Activated T-helper 17 cell treated with anti-CD3 and anti-CD28 coated beads, Interleukin-2, amount 50 U/mL, for 72 hours (primary cell): Measurements from ENCODE around the gene KIAA1549. TPM values are rescaled to one million over a fixed set of nuclear protein-coding genes. Genes with fewer than 3 reads are reported as not detected.
"Not testable (repeated sequence)": the region's sequence is repeated elsewhere in the genome, so short reads cannot be mapped to it uniquely, and the experiment has no call there.

ENCODE experiments used
- ATAC-seq: fragments of 150-1000 bp; cut with Tn5 transposase; replicated peaks from 2 replicates; pipeline ENCODE4 v1.10.0; 2021; ENCODE audit warnings: mild to moderate bottlenecking, moderate library complexity
- H3K27ac Mint-ChIP-seq: one replicate; pipeline ENCODE4 v1.8.0; 2022; ENCODE audit warnings: mixed read lengths
- H3K27me3 Mint-ChIP-seq: one replicate; pipeline ENCODE4 v1.8.0; 2022; ENCODE audit warnings: mixed read lengths
- H3K36me3 Mint-ChIP-seq: one replicate; pipeline ENCODE4 v1.8.0; 2022; ENCODE audit warnings: low read depth, mild to moderate bottlenecking, mixed read lengths
- H3K4me1 Mint-ChIP-seq: one replicate; pipeline ENCODE4 v1.8.0; 2022; ENCODE audit warnings: mixed read lengths
- H3K4me3 Mint-ChIP-seq: one replicate; pipeline ENCODE4 v1.8.0; 2022; ENCODE audit warnings: mild to moderate bottlenecking, mixed read lengths
- H3K9me3 Mint-ChIP-seq: one replicate; pipeline ENCODE4 v1.8.0; 2022; ENCODE audit warnings: mixed read lengths
- total RNA-seq, 2 donors: library from RNA; stranded (reverse); gene quantifications; one replicate each; pipeline ENCODE4 v1.2.3, GENCODE V29; 2022

KIAA1549 gene
- total RNA-seq, 2 donors from 2014 or later = 1.1 to 1.2 TPM

GRCh38 chr7:138804618-138805017, 176.6 kb downstream of the KIAA1549 start:
- Mint-ChIP-seq H3K27ac (no peak overlapping the region), H3K36me3 (no peaks in the 10 kb centered on the region)

GRCh38 chr7:138802706-138803105, 178.5 kb downstream of the KIAA1549 start:
- H3K27me3 Mint-ChIP-seq = peaks cover 7% of the 10 kb centered on the region
- no peak overlapping the region for H3K4me3 Mint-ChIP-seq
- no peak for ATAC-seq
- no peaks in the 10 kb centered on the region for H3K9me3 Mint-ChIP-seq
- no peaks in the 10 kb centered on the region for H3K36me3 Mint-ChIP-seq
- no peak overlapping the region for H3K27ac Mint-ChIP-seq
- peaks cover 5% of the 10 kb centered on the region for H3K4me1 Mint-ChIP-seq

More at GRCh38 chr7:138804618-138805017, 176.6 kb downstream of the KIAA1549 start:
- Mint-ChIP-seq H3K9me3 (peaks cover 4% of the 10 kb centered on the region), H3K4me1 (no peaks in the 10 kb centered on the region), H3K4me3 (no peak overlapping the region), H3K27me3 (peaks cover 3% of the 10 kb centered on the region)
- peak; percentile 40 for ATAC-seq

- H3K9me3 Mint-ChIP-seq = no peaks in the 10 kb centered on the region
- H3K4me3 Mint-ChIP-seq = no peak overlapping the region
- H3K4me1 Mint-ChIP-seq = peaks cover 5% of the 10 kb centered on the region
- peaks cover 14% of the 10 kb centered on the region for H3K27me3 Mint-ChIP-seq
- no peaks in the 10 kb centered on the region for H3K36me3 Mint-ChIP-seq
- no peak for ATAC-seq
- no peak overlapping the region for H3K27ac Mint-ChIP-seq
These were observed 179.9 kb downstream of the KIAA1549 start for GRCh38 chr7:138801256-138801655.

GRCh38 chr7:138799336-138800000, 181.7 kb downstream of the KIAA1549 start:
- Mint-ChIP-seq H3K36me3 (no peaks in the 10 kb centered on the region), H3K27me3 (peaks cover 14% of the 10 kb centered on the region), H3K4me1 (peaks cover 5% of the 10 kb centered on the region), H3K9me3 (no peaks in the 10 kb centered on the region), H3K27ac (no peak overlapping the region), H3K4me3 (no peak overlapping the region)
- no peak for ATAC-seq

- peaks cover 12% of the 10 kb centered on the region for H3K27me3 Mint-ChIP-seq
- no peaks in the 10 kb centered on the region for H3K36me3 Mint-ChIP-seq
- no peak overlapping the region for H3K4me3 Mint-ChIP-seq
- ATAC-seq = no peak
- no peak overlapping the region for H3K27ac Mint-ChIP-seq
- H3K4me1 Mint-ChIP-seq = peaks cover 5% of the 10 kb centered on the region
- H3K9me3 Mint-ChIP-seq = no peaks in the 10 kb centered on the region
These were observed 182.4 kb downstream of the KIAA1549 start for GRCh38 chr7:138798836-138799235.

- H3K27me3 Mint-ChIP-seq = peaks cover 11% of the 10 kb centered on the region
- H3K9me3 Mint-ChIP-seq = no peaks in the 10 kb centered on the region
- no peak within 1 kb of the TSS for H3K4me3 Mint-ChIP-seq
These were observed 183.4 kb downstream of the KIAA1549 start, which contains the start of the genes ATP6V0A4 and TMEM213 for GRCh38 chr7:138797715-138798320. ATP6V0A4 (minus strand) TSS chr7:138798196; CDS start chr7:138771247, 26,949 bp downstream. TMEM213 (plus strand) TSS chr7:138797994; CDS start chr7:138798105, 111 bp downstream.

GRCh38 chr7:138797046-138797445, 184.1 kb downstream of the KIAA1549 start:
- not testable (repeated sequence) for H3K27ac Mint-ChIP-seq, ATAC-seq, H3K4me3 Mint-ChIP-seq, H3K4me1 Mint-ChIP-seq, H3K36me3 Mint-ChIP-seq, H3K9me3 Mint-ChIP-seq
- H3K27me3 Mint-ChIP-seq = peaks cover 11% of the 10 kb centered on the region

More at GRCh38 chr7:138797715-138798320, 183.4 kb downstream of the KIAA1549 start, which contains the start of the genes ATP6V0A4 and TMEM213:
- no peaks in the 10 kb centered on the region for H3K36me3 Mint-ChIP-seq
- ATAC-seq = no peak
- peaks cover 5% of the 10 kb centered on the region for H3K4me1 Mint-ChIP-seq
- no peak within 1 kb of the TSS for H3K27ac Mint-ChIP-seq

GRCh38 chr7:138796038-138796615, 185.1 kb downstream of the KIAA1549 start:
- no peaks in the 10 kb centered on the region for H3K9me3 Mint-ChIP-seq
- peaks cover 5% of the 10 kb centered on the region for H3K4me1 Mint-ChIP-seq
- H3K27ac Mint-ChIP-seq = no peak overlapping the region
- no peak for ATAC-seq
- H3K4me3 Mint-ChIP-seq = no peak overlapping the region
- no peaks in the 10 kb centered on the region for H3K36me3 Mint-ChIP-seq
- H3K27me3 Mint-ChIP-seq = peaks cover 11% of the 10 kb centered on the region

GRCh38 chr7:138785587-138786437, 195.4 kb downstream of the KIAA1549 start:
- H3K27me3 Mint-ChIP-seq = peaks cover 18% of the 10 kb centered on the region
- no peak for ATAC-seq
- H3K36me3 Mint-ChIP-seq = no peaks in the 10 kb centered on the region
- H3K27ac Mint-ChIP-seq = no peak overlapping the region
- H3K4me3 Mint-ChIP-seq = no peak overlapping the region
- H3K9me3 Mint-ChIP-seq = peaks cover 10% of the 10 kb centered on the region
- H3K4me1 Mint-ChIP-seq = no peaks in the 10 kb centered on the region

- H3K36me3 Mint-ChIP-seq = no peaks in the 10 kb centered on the region
- no peak overlapping the region for H3K4me3 Mint-ChIP-seq
- H3K9me3 Mint-ChIP-seq = peaks cover 10% of the 10 kb centered on the region
- H3K4me1 Mint-ChIP-seq = no peaks in the 10 kb centered on the region
- H3K27me3 Mint-ChIP-seq = peaks cover 18% of the 10 kb centered on the region
- ATAC-seq = no peak
- no peak overlapping the region for H3K27ac Mint-ChIP-seq
These were observed 196.5 kb downstream of the KIAA1549 start for GRCh38 chr7:138784692-138785091.

Other genes with a start within 250 kb of the KIAA1549 start
- gene TMEM213, start 183.4 kb downstream of the KIAA1549 start, total RNA-seq = under 1 TPM in 1 of 2 donors, not detected in 1; 0.50 TPM
- gene ATP6V0A4, start 183.2 kb downstream of the KIAA1549 start, total RNA-seq = 1 to 10 TPM in 1 of 2 donors, under 1 TPM in 1; 0.42 to 5.5 TPM
- 10 to 100 TPM; 23.6 to 32.4 TPM for gene ZC3HAV1L, start 54.7 kb upstream of the KIAA1549 start, total RNA-seq
- 100 to 1,000 TPM; 111 to 150 TPM for gene ZC3HAV1, start 128.3 kb upstream of the KIAA1549 start, total RNA-seq
- 10 to 100 TPM; 11.8 to 16.2 TPM for gene UBN2, start 249.8 kb upstream of the KIAA1549 start, total RNA-seq